Amniotic epithelial cell (primary cell): ENCODE measurements around the gene SIGLEC10.

Experiments used
- DNase-seq: peaks from one replicate; pipeline ENCODE4 v3.0.0-alpha.2; 2010; ENCODE audit warnings: low read depth

The SIGLEC10 gene

DNA sequence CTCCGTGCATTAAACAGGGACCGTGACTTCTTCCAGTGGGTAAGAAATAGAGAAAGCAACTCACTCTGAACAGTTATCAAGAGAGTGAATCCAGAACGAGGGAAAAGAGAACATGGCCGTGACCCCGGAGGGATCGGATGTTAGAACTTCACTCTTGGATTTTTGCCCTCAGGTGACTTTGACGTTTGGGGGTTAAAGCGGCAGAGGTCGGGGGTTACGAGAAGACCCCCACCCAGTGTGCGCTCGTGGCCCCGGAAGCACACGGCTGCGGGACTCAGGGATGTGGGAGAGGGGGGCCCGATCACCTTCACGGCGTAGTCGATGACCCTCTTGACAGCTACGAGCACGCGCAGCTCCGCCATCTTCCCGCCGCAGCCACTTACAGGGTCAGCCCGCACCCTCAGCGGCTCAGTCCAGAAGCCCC, 51.5 kb downstream of the SIGLEC10 start, which contains the start of gene ETFB:
TSS of gene ETFB (minus strand) at position 424 of the 424 bp plus-strand sequence. CDS start at position 362, 62 bp downstream.
- DNase-seq, result no peak

- DNase-seq, result peak; percentile 52
Observed at GRCh38 chr19:51365211-51365964, 52.1 kb downstream of the SIGLEC10 start.

DNA sequence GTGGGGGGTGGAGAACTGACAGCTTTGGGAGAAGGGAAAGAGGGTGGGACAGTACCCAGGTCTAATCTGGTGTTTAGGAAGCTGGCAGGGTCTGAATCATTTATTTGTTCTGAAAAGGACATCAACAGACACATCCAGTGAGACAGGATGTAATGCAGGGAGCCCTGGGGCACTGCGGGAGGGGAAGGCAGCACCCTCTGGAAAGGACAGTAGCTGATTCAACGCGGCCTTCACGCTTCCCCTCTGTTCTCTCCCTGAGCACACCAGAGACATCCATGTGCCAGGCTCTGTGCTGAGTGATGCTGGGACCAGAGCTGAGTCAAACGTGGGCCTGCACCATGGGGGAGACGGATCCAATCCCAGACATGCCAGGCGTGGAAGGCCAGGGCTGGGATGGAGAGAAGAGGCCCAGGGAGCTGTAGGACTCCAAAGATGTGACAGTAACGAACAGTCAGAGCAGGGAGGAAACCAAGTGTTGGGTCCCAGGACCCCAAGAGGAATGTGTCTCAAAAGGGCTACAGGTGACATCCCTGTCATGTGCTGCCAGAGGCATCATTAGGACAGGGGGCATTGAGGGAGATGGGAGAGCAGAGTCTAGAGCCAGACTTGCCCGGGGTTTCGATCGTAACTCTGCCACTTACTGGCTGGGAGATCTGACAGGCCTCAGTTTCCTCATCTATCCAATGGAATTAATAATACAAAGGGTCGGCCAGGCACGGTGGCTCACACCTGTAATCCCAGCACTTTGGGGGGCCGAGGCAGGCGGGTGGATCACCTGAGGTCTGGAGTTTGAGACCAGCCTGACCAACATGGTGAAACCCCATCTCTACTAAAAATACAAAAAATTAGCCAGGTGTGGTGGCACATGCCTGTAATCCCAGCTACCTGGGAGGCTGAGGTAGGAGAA, 53.0 kb downstream of the SIGLEC10 start:
- DNase-seq, result no peak

GRCh38 chr19:51361239-51361638, 56.2 kb downstream of the SIGLEC10 start:
- DNase-seq, result no peak
